GM21515 (cell line): ENCODE data around the gene NFAT5.
"Not testable (repeated sequence)": the region's sequence is repeated elsewhere in the genome, so short reads cannot be mapped to it uniquely, and the experiment has no call there.

Experiments
- ATAC-seq: cut with Tn5 transposase; IDR thresholded peaks from one replicate; pipeline ENCODE4 v1.9.1; 2021; ENCODE audit not compliant: unreplicated experiment

NFAT5 gene

GRCh38 chr16:69729030-69729429, 163.3 kb downstream of the NFAT5 start:
- ATAC-seq: not testable (repeated sequence)

- ATAC-seq: not testable (repeated sequence)
Observed at GRCh38 chr16:69731280-69731679, 165.5 kb downstream of the NFAT5 start.

GRCh38 chr16:69732101-69732500, 166.3 kb downstream of the NFAT5 start:
- no peak for ATAC-seq

GRCh38 chr16:69741519-69741918, 175.8 kb downstream of the NFAT5 start:
- ATAC-seq: no peak

GRCh38 chr16:69741951-69742904, 176.5 kb downstream of the NFAT5 start:
- no peak for ATAC-seq

GRCh38 chr16:69744363-69745231, 178.8 kb downstream of the NFAT5 start:
- no peak for ATAC-seq

- ATAC-seq: no peak
Observed at GRCh38 chr16:69745232-69745612, 179.5 kb downstream of the NFAT5 start.

- ATAC-seq: no peak
Observed at GRCh38 chr16:69745959-69746358, 180.2 kb downstream of the NFAT5 start.

GRCh38 chr16:69747115-69747514, 181.3 kb downstream of the NFAT5 start:
- ATAC-seq: no peak

GRCh38 chr16:69748694-69749345, 183.1 kb downstream of the NFAT5 start:
- ATAC-seq: no peak

- no peak for ATAC-seq
Observed at GRCh38 chr16:69754143-69754468, 188.3 kb downstream of the NFAT5 start.
